Measurements from ENCODE around the gene MB.

MB gene

GRCh38 chr22:35593891-35594470, 23.1 kb downstream of the MB start:
- DNase-seq (ENCODE audit: low spot score), result no peak

DNA sequence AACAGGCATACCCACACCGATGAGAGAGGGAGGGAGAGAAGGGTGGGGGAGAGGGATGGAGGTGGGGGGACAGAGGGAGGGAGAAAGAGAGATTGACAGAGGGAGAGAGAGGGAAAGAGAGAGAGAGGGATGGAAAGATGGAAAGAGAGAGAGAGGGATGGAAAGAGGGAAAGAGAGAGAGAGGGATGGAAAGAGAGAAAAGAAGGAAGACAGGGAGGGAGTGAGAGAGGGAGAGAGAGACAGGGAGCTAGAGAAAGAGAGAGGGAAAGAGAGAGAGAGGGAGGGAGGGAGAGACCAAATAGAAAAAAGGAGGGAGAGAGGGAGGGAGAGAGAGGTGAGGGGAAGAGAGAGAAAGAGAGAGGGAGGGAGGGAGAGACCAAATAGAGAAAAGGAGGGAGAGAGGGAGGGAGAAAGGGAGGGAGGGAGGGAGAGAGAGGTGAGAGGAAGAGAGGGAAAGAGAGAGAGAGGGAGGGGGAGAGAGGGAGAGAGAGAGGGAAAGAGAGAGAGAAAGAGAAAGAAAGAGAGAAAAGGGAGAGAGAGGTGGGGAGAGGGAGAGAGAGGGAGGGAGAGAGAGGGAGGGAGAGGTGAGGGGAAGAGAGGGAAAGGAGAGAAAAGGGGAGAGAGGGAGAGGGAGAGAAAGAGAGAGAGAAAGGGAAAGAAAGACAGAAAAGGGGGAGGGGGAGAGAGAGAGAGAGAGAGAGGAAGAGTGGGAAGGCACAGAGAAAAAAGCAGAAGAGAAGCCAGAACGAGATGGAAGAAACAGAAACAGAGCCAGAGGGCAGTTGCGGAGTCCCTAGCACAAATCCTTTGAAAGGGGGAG, 23.8 kb downstream of the MB start:
- no peak for DNase-seq (ENCODE audit: low spot score)

- no peak for DNase-seq (ENCODE audit: low spot score)
Observed at GRCh38 chr22:35592418-35592967, 24.6 kb downstream of the MB start.

DNA sequence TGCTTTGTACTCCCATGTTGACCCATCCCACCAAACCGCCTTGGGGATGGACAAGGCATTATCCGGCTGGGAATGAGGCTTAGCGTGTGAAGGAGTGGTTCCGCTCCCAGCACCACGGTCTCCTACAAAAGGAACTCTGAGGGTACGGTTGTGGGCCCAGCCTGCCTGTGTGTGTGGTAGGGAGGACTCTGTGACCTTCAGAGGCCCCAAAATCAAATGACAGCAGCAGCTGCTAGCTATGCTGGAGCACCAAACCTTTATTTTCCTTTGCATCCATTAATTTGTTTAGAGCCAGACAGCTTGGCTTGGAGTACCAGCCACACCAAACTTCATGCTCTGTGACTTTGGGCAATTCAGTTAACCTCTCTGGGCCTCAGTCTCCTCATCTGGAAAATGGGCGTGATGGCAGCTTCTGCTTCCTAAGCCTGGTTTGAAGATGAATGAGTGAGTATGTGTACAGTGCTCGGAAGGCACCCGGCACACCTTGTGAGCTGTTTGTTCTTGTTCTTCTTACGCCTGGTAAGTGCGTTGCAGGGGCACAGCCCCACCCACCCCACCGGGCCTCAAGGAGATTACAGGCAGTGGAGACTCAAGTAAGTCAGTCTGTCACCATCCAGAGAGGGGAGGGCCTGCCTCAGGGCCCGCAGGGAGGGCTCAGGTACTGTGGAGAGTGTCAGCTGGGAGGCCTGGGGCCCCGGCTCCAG, 25.3 kb downstream of the MB start:
- no peak for DNase-seq (ENCODE audit: low spot score)

DNA sequence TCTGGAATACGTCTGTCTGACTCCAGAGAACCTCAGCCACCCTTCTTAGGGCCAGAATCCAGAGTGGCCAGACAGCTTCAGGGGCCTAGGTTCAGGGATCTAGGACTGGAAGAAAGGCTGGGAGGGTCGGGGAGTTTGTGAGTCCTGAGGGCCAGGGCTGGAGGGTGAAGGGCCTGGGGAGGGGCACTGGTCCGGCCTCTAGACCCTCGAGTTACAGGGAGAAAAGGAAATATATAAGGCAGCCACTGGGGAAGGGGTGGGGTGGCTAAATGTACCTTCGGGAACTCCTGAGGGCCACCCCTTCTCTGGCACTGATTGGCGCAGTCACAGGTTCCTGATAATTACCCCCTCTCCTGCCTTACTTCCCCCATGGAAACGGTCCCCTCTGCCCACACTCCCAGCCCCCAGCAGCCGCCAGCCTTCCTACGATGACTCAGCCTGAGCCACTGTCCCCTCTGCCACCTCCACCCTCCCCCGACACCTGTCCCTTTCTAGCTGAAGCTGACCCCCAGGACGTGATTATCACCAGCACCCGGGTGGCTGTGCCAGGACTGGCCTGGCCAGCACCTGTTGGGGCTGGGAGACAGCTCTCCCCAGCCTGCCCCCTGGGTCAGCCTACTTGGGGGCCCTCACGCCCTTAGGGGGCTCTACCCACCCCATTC, 26.4 kb downstream of the MB start:
- DNase-seq (ENCODE audit: low spot score), result no peak

GRCh38 chr22:35589756-35590093, 27.4 kb downstream of the MB start:
- no peak for DNase-seq (ENCODE audit: low spot score)

- no peak for DNase-seq (ENCODE audit: low spot score)
Observed at GRCh38 chr22:35589071-35589755, 27.9 kb downstream of the MB start.

- no peak for DNase-seq (ENCODE audit: low spot score)
Observed at GRCh38 chr22:35587896-35588295, 29.2 kb downstream of the MB start.

DNA sequence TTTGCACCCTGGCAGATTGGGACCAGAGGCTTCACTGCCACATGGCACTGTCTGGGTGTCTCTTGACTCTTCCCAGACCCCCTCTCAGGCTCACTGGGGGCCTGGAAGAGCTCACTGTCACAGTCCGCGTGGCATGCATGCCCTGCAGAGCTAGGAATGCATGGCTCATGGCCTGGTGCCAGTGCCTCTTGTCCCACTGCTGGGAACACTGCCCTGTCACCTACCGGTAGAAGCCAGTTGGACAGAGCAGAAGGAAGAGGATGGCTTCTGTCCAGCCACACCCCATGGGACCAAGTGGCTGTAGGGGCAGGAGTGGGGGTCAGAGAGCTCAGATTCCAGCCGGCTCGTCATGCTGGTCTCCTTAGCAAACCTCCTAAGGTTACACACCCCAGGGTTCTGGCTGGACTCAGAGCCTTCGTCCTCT, 29.7 kb downstream of the MB start:
- DNase-seq (ENCODE audit: low spot score), result no peak

GRCh38 chr22:35586771-35587170, 30.4 kb downstream of the MB start:
- DNase-seq (ENCODE audit: low spot score), result no peak

GRCh38 chr22:35582861-35583670, 34.1 kb downstream of the MB start:
- no peak for DNase-seq (ENCODE audit: low spot score)

GRCh38 chr22:35582218-35582860, 34.8 kb downstream of the MB start:
- no peak for DNase-seq (ENCODE audit: low spot score)

GRCh38 chr22:35581023-35581413, 36.1 kb downstream of the MB start:
- DNase-seq (ENCODE audit: low spot score), result no peak

GRCh38 chr22:35580351-35581022, 36.6 kb downstream of the MB start:
- no peak for DNase-seq (ENCODE audit: low spot score)

GRCh38 chr22:35578836-35579575, 38.1 kb downstream of the MB start:
- DNase-seq (ENCODE audit: low spot score), result no peak

DNA sequence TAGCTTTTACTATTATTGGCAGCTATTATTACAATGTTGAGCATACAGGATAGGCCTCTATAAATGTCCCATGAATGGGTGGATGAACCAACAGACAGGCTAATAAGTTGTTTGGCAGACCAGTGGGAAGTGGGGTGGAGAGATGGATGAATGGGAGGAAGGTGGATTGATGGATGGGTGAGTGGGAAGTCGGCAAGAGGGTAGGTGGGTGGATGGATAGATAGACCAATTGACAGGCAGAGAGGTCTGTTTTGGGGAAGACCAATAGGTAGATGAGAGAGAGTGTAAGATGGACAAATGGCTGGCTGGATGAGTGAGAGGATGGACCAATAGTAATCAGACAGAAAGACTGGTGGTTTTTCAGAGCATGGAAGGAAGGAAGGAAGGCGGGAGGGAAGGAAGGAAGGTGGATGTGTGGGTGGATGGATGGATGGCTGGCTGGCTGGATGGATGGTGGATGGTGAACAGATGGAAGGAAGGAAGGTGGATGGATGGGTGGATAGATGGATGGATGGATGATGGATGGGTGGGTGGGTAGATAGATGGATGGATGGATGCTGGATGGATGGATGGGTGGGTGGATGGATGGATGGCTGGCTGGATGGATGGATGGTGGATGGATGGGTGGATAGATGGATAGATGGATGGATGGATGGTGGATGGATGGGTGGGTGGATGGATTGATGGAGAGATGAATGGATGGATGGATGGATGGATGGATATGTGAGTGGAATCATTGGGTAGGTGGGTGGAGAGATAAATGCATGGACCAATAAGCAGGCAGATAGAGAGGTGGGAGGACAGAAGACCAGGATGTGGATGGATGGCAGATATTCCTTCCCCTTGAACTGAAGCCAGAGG, 39.1 kb downstream of the MB start:
- DNase-seq (ENCODE audit: low spot score), result no peak

DNA sequence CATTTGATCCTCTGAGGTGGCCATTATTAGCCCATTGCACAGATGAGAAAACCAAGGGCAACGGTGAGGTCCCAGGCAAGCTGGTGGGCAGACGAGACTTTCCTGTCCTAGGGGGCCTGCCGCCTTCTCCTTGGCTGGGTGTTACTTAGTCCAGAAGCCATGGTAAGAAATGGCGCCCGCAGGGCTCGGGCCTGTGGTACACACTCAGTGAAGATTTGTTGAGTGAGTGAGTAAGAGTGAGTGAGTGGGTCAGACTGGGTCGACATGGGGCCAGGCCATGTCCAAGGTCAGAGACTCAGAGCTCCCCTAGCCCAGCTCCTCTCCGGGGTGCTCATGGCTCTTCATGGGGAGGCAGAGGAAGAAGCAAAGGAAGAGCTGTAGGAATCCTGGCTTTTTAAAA, 40.5 kb downstream of the MB start:
- no peak for DNase-seq (ENCODE audit: low spot score)

- peak; percentile 82 for DNase-seq (ENCODE audit: low spot score)
Observed at GRCh38 chr22:35575116-35575748, 41.9 kb downstream of the MB start.
